Measurements from ENCODE around the gene ROR2. TPM values are rescaled to one million over a fixed set of nuclear protein-coding genes. Genes with fewer than 3 reads are reported as not detected.

Gene ROR2
- total RNA-seq, 4 donors from 2014 or later = 1.8 to 4.2 (median 2.7) TPM

DNA sequence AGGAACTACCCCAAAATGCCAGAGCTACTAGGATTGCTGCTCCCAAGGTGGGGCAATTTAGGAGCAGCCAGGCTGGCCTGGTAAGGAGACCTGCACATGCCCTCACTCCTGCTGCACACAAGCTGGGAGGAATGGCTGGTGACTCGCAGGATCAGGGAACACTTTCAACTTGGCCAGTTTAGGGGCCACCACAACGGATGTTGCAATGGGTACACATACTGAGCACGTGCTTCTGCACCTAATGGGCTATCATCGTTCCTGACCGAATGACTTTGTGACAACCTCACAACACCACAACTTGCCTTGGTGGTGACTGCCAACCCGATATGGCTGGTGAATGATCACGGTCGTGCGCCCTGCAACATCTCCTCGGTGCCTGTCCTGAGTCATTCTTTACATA lies 172.0 kb downstream of the ROR2 start:
- H3K4me1 ChIP-seq = peaks cover 0 to 8% (median 0%) of the 10 kb centered on the region in 4 donors
- DNase-seq (ENCODE audit: low spot score in 2 of 2) = no peak
- WGBS, 2 donors = 92 to 94% methylated on average over 8 to 10 of the region's 10 CpGs
- TF ChIP-seq CTCF (IDR thresholded peaks at IDR 0.05) (no peak), EP300 (IDR thresholded peaks at IDR 0.05) (no peak), POLR2A (IDR thresholded peaks at IDR 0.05) (no peak)
- no peaks in the 10 kb centered on the region for H3K36me3 ChIP-seq
- no peaks in the 10 kb centered on the region for H3K27me3 ChIP-seq
- H3K27ac ChIP-seq = no peak overlapping the region
- no peak overlapping the region for H3K4me3 ChIP-seq
- H3K9me3 ChIP-seq = no peaks in the 10 kb centered on the region

DNA sequence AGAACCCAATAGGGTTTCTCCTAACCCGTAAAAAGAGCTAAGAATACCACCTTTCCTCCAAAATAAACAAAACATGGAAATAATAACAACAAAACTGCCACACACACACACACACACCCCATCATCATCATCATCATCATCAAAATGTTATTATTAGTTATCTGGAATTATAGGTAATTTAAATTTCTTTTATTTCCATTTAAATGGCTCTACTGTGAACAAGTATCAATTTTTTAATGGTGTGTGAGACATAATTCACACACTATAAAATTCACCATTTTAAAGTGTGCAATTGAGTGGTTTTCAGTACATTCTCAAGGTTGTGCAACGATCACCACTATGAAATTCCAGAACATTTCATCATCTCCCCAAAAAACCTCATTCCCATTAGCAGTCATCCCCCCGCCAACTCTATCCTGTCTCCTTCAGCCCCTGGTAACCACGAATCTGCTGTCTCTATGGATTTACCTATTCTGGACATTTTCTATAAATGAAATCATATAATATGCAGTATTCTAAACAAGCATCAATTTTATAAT lies 172.7 kb downstream of the ROR2 start:
- no peak for DNase-seq (ENCODE audit: low spot score in 2 of 2)
- Histone ChIP-seq H3K4me3 (no peak overlapping the region), H3K9me3 (no peaks in the 10 kb centered on the region), H3K27ac (no peak overlapping the region), H3K4me1 (peaks cover 0 to 8% (median 0%) of the 10 kb centered on the region in 4 donors), H3K27me3 (no peaks in the 10 kb centered on the region), H3K36me3 (no peaks in the 10 kb centered on the region)
- 52 to 58% methylated on average over 4 of the region's 4 CpGs for WGBS, 2 donors
- peak in 1 of 2 donors; percentile 13 for TF ChIP-seq EP300 (IDR thresholded peaks at IDR 0.05)
- TF ChIP-seq POLR2A (IDR thresholded peaks at IDR 0.05) = no peak
- no peak for TF ChIP-seq CTCF (IDR thresholded peaks at IDR 0.05)

- WGBS, 2 donors = 62 to 67% methylated on average over 6 of the region's 6 CpGs
- Histone ChIP-seq H3K4me1 (peaks cover 0 to 8% (median 0%) of the 10 kb centered on the region in 4 donors), H3K27ac (no peak overlapping the region)
These were observed 173.4 kb downstream of the ROR2 start for GRCh38 chr9:91776409-91777291.

DNA sequence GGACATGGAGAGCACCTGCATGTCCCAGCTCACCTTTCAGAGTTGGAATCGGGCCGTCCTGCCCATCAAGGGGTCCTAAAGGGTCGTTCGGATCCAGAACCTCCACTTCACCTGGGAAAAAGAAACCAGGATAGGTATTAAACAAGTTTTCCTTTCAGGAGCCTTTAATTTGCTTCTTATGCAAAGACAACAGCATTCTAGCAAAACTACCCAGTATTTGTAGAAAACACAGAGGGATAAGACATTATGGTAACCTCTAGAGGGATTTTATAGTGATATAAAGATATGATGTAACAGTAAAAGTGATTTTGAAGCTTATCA lies 174.4 kb downstream of the ROR2 start:
- peaks cover 0 to 8% (median 0%) of the 10 kb centered on the region in 4 donors for H3K4me1 ChIP-seq
- 12 to 24% methylated on average over 4 of the region's 4 CpGs for WGBS, 2 donors
- H3K36me3 ChIP-seq = no peaks in the 10 kb centered on the region
- no peaks in the 10 kb centered on the region for H3K27me3 ChIP-seq
- H3K9me3 ChIP-seq = no peaks in the 10 kb centered on the region
- no peak overlapping the region for H3K4me3 ChIP-seq
- no peak overlapping the region for H3K27ac ChIP-seq
- DNase-seq (ENCODE audit: low spot score in 2 of 2) = no peak
- TF ChIP-seq POLR2A (IDR thresholded peaks at IDR 0.05) (no peak), CTCF (IDR thresholded peaks at IDR 0.05) (peak in 1 of 5 experiments; percentile 5)

More at GRCh38 chr9:91776409-91777291, 173.4 kb downstream of the ROR2 start:
- DNase-seq (ENCODE audit: low spot score in 2 of 2) = no peak
- no peaks in the 10 kb centered on the region for H3K9me3 ChIP-seq
- no peak for TF ChIP-seq POLR2A (IDR thresholded peaks at IDR 0.05)
- TF ChIP-seq CTCF (IDR thresholded peaks at IDR 0.05) = no peak
- TF ChIP-seq EP300 (IDR thresholded peaks at IDR 0.05) = no peak
- no peak overlapping the region for H3K4me3 ChIP-seq
- H3K27me3 ChIP-seq = no peaks in the 10 kb centered on the region
- no peaks in the 10 kb centered on the region for H3K36me3 ChIP-seq

GRCh38 chr9:91775011-91775707 lies 174.9 kb downstream of the ROR2 start:
- no peak overlapping the region for H3K27ac ChIP-seq
- H3K4me3 ChIP-seq = no peak overlapping the region
- H3K36me3 ChIP-seq = no peaks in the 10 kb centered on the region
- peaks cover 0 to 8% (median 0%) of the 10 kb centered on the region in 4 donors for H3K4me1 ChIP-seq
- no peaks in the 10 kb centered on the region for H3K27me3 ChIP-seq
- WGBS, 2 donors = 60 to 74% methylated on average over 8 to 9 of the region's 9 CpGs
- peak; percentile 34 to 37 for DNase-seq (ENCODE audit: low spot score in 2 of 2)
- TF ChIP-seq CTCF (IDR thresholded peaks at IDR 0.05) (peak; percentile 42 to 77 (median 66)), POLR2A (IDR thresholded peaks at IDR 0.05) (no peak)
- H3K9me3 ChIP-seq = no peaks in the 10 kb centered on the region
